Ovary (tissue), 3 donors: Measurements from ENCODE around the gene C2orf78.

ENCODE experiments used
- CTCF ChIP-seq, 3 donors: fragments of 450-650 bp in 2 of 3; fragments of 200-600 bp in 1 of 3; IDR thresholded peaks; one replicate each; pipeline versions ENCODE4 v1.5.1 to v1.8.0; 2016 to 2022; ENCODE audit warnings: antibody characterized with exemption in 3 of 3, mild to moderate bottlenecking in 1 of 3
- EP300 ChIP-seq: sonication (generic); formaldehyde crosslinking; IDR thresholded peaks from one replicate; pipeline ENCODE4 v1.6.1; 2017; ENCODE audit warnings: antibody characterized with exemption
- POLR2A ChIP-seq: fragments of 450-650 bp; IDR thresholded peaks from one replicate; pipeline ENCODE4 v1.6.1; 2017; ENCODE audit warnings: antibody characterized with exemption, mild to moderate bottlenecking, moderate library complexity
- donor health status: DM: no; HTN: no; CAD: no.

GRCh38 chr2:73828389-73828817, 44.4 kb downstream of the C2orf78 start:
- TF ChIP-seq CTCF (IDR thresholded peaks at IDR 0.05), result no peak
- no peak for TF ChIP-seq EP300
- TF ChIP-seq POLR2A, result no peak
